HG02981 (cell line): ENCODE data around the gene IQCK.
A peak's percentile ranks its signal among the peaks of the same experiment; 100 is the strongest.

Source experiments
- ATAC-seq: cut with Tn5 transposase; IDR thresholded peaks from one replicate; pipeline ENCODE4 v1.9.1; 2021; ENCODE audit warnings: mild to moderate bottlenecking, moderate library complexity; ENCODE audit not compliant: unreplicated experiment

IQCK gene

GRCh38 chr16:19907161-19907992 is 189.3 kb downstream of the IQCK start:
- ATAC-seq, result peak; percentile 88
